ENCODE data around the gene NDUFS6. TPM values are rescaled to one million over a fixed set of nuclear protein-coding genes. Genes with fewer than 3 reads are reported as not detected.

The NDUFS6 gene
- total RNA-seq, 4 donors from 2014 or later: 38.9 to 64.5 (median 51.2) TPM

DNA sequence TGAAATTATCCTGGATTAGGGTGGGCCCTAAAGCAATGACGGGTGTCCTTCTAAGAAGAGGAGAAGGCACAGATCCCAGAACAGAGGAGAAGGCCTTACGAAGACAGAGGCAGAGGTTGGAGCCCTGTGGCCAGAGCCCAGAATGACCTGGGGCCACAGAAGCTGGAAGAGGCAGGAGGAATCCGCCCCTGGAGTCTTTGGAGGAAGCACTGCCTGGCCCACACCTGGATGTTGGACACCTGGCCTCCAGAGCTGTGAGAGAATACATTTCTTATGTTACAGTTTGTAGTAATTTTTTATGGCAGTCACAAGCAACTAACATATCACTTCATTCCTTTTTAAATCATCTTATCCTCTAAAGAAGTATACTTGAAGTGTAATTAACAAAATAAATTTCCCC is 10.0 kb upstream of the NDUFS6 start:
- peaks cover 2% of the 10 kb centered on the region for H3K27me3 ChIP-seq
- peaks cover under 1% of the 10 kb centered on the region for H3K36me3 ChIP-seq
- peak in 1 of 2 donors; percentile 5 for DNase-seq (ENCODE audit: low spot score in 2 of 2)
- peaks cover 2% of the 10 kb centered on the region for H3K4me1 ChIP-seq
- 85% methylated on average over 3 of the region's 3 CpGs for WGBS
- H3K4me3 ChIP-seq: no peak overlapping the region
- TF ChIP-seq CTCF (IDR thresholded peaks at IDR 0.05): no peak
- TF ChIP-seq POLR2A (IDR thresholded peaks at IDR 0.05): no peak
- no peak for TF ChIP-seq EP300 (IDR thresholded peaks at IDR 0.05)
- no peak for TF ChIP-seq POLR2AphosphoS5 (IDR thresholded peaks at IDR 0.05)
- H3K27ac ChIP-seq: no peak overlapping the region
- H3K9me3 ChIP-seq: no peaks in the 10 kb centered on the region

DNA sequence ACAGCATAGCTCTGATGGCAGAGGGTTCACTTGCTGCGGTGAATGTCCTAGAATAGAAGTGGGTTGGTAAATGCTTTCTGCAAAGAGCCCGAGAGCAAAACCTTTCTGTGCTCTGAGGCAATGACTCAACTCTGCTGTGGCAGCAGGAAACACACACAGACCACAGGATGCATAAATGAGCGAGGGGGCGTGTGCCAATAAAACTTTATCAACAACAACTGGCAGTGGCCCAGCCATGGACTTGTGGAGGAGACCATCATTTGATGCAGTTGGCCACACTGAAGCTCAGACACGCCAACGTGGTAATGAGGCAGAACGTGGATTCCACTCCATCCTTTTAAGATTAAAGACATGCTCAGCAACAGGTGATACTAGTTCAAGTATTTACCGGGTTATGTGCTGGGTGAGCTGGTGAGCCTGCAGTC is 8.4 kb upstream of the NDUFS6 start:
- WGBS: 65% methylated on average over 8 of the region's 8 CpGs
- DNase-seq (ENCODE audit: low spot score in 2 of 2): peak; percentile 34 to 48
- Histone ChIP-seq H3K4me1 (peaks cover 5% of the 10 kb centered on the region), H3K27ac (no peak overlapping the region), H3K36me3 (peaks cover 18% of the 10 kb centered on the region), H3K4me3 (no peak overlapping the region), H3K9me3 (no peaks in the 10 kb centered on the region), H3K27me3 (no peaks in the 10 kb centered on the region)
- TF ChIP-seq POLR2AphosphoS5 (IDR thresholded peaks at IDR 0.05) (no peak), POLR2A (IDR thresholded peaks at IDR 0.05) (no peak), CTCF (IDR thresholded peaks at IDR 0.05) (no peak), EP300 (IDR thresholded peaks at IDR 0.05) (no peak)

DNA sequence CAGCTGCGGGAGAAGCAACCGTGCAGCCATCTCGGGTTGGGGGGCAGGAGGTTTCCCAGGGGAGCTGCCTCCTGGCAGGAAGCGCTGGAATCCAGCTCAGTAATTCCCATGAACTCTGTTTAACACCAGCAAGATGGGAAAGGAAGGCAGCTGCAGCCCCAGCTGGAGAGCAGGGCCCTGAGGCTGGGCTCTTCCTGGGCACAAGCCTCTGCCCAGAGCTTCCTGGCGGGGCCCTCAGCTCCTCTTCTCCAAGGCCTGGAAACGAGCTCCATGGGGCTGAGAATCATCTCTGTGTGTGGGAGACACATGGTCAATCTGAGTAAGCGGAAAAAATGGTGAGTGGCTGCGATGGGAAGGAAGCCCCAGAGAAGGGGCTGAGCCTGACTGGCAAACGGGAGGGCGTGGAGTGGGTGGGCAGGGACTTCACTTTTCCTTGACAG is 7.9 kb upstream of the NDUFS6 start:
- H3K27ac ChIP-seq: no peak overlapping the region
- no peak overlapping the region for H3K4me3 ChIP-seq
- H3K9me3 ChIP-seq: no peaks in the 10 kb centered on the region
- TF ChIP-seq CTCF (IDR thresholded peaks at IDR 0.05) (no peak), EP300 (IDR thresholded peaks at IDR 0.05) (no peak), POLR2A (IDR thresholded peaks at IDR 0.05) (no peak), POLR2AphosphoS5 (IDR thresholded peaks at IDR 0.05) (no peak)
- peak; percentile 41 to 52 for DNase-seq (ENCODE audit: low spot score in 2 of 2)
- no peaks in the 10 kb centered on the region for H3K27me3 ChIP-seq
- H3K36me3 ChIP-seq: peaks cover 21% of the 10 kb centered on the region
- WGBS: 60% methylated on average over 10 of the region's 10 CpGs
- peaks cover 9% of the 10 kb centered on the region for H3K4me1 ChIP-seq

DNA sequence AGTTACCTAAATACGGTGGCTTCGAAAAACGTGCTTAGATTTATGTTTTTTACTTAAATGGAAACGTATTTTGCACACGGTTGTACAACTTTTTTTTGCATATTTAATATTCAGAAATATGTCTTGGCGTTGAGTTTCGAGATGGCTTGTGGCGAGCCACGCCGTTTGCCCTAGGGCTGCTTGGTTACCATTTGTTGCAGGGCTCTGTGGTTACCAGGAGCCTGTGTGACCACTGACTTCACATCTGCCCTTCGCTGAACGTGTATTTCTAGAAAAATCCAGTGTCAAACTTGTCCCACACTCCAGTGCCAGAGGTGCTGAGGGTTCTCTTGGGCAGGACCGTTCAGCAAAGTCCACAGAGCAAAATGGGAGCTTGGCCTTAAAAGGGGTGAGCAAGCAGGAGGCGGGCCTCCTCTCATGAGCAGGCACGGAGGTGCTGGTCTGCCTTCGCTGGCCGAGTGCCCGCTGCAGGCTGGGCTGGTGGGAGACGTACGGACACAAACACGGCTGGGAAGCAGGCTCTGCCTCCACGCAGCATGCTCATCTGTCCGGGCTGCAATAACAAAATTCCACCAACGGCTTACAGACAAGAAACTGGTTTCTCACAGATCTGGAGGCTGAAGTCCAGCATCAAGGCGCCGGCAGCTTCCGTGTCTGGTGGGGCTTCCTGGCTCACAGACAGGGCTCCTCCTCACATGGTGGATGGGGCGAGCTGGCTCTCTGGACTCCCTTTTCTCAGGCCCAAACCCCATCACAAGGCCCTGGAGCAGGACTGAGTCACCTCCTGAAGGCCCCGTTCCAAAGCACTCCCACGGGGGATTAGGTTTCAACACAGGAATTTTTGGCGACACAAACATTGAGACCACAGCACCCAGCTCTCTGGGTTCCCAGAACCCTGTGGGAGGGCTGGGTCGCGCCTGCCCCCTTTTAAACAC is 7.0 kb upstream of the NDUFS6 start:
- Histone ChIP-seq H3K27ac (no peak overlapping the region), H3K9me3 (no peaks in the 10 kb centered on the region), H3K4me1 (peaks cover 17% of the 10 kb centered on the region), H3K4me3 (no peak overlapping the region), H3K27me3 (no peaks in the 10 kb centered on the region), H3K36me3 (peaks cover 24% of the 10 kb centered on the region)
- DNase-seq (ENCODE audit: low spot score in 2 of 2): peak; percentile 48 to 76
- TF ChIP-seq POLR2A (IDR thresholded peaks at IDR 0.05) (no peak), CTCF (IDR thresholded peaks at IDR 0.05) (no peak), POLR2AphosphoS5 (IDR thresholded peaks at IDR 0.05) (no peak), EP300 (IDR thresholded peaks at IDR 0.05) (no peak)
- WGBS: 78% methylated on average over 32 of the region's 33 CpGs

DNA sequence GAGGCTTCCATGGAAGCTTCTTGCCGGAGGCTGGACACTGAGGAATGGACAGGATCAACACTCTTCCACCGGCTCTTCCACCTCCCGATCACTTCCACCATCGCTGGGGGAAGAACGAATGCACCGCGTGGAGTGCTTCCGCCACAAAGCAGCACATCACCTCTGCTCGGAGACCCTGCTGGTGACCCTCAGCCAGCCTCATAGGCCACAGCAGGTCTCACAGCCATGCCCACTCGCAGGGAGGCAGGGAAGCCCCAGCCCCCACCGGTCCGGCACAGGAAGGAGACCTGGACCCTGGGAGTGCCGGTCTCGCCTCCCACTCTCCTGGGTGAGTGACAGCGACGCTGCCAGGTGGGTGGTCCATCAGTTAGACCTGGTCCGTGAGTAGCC is 6.3 kb upstream of the NDUFS6 start:
- DNase-seq (ENCODE audit: low spot score in 2 of 2): peak; percentile 56 to 66
- no peaks in the 10 kb centered on the region for H3K27me3 ChIP-seq
- no peaks in the 10 kb centered on the region for H3K9me3 ChIP-seq
- WGBS: 90% methylated on average over 13 of the region's 17 CpGs
- no peak overlapping the region for H3K27ac ChIP-seq
- peaks cover 24% of the 10 kb centered on the region for H3K36me3 ChIP-seq
- no peak for TF ChIP-seq POLR2A (IDR thresholded peaks at IDR 0.05)
- no peak for TF ChIP-seq EP300 (IDR thresholded peaks at IDR 0.05)
- no peak for TF ChIP-seq POLR2AphosphoS5 (IDR thresholded peaks at IDR 0.05)
- H3K4me3 ChIP-seq: no peak overlapping the region
- peaks cover 15% of the 10 kb centered on the region for H3K4me1 ChIP-seq
